Neuron (in vitro differentiated cells): ENCODE results near the gene PPFIA4.

Source experiments
- H2AFZ ChIP-seq: one replicate; pipeline ENCODE4 v1.6.1; 2013; ENCODE audit warnings: low read depth, mild to moderate bottlenecking, inconsistent platforms, low read length, moderate library complexity
- H3K27me3 ChIP-seq: one replicate; pipeline ENCODE4 v1.6.1; 2013; ENCODE audit warnings: low read length; ENCODE audit not compliant: insufficient read depth
- H3K36me3 ChIP-seq: one replicate; pipeline ENCODE4 v1.6.1; 2013; ENCODE audit warnings: low read length; ENCODE audit not compliant: insufficient read depth
- H3K4me1 ChIP-seq: one replicate; pipeline ENCODE4 v1.6.1; 2013; ENCODE audit warnings: low read length; ENCODE audit not compliant: insufficient read depth
- H3K4me3 ChIP-seq: 2 replicates; pipeline ENCODE4 v1.5.1; 2013; ENCODE audit warnings: mild to moderate bottlenecking, low read length, moderate library complexity
- H3K9me3 ChIP-seq: one replicate; pipeline ENCODE4 v1.6.1; 2013; ENCODE audit warnings: low read length

PPFIA4 gene

DNA sequence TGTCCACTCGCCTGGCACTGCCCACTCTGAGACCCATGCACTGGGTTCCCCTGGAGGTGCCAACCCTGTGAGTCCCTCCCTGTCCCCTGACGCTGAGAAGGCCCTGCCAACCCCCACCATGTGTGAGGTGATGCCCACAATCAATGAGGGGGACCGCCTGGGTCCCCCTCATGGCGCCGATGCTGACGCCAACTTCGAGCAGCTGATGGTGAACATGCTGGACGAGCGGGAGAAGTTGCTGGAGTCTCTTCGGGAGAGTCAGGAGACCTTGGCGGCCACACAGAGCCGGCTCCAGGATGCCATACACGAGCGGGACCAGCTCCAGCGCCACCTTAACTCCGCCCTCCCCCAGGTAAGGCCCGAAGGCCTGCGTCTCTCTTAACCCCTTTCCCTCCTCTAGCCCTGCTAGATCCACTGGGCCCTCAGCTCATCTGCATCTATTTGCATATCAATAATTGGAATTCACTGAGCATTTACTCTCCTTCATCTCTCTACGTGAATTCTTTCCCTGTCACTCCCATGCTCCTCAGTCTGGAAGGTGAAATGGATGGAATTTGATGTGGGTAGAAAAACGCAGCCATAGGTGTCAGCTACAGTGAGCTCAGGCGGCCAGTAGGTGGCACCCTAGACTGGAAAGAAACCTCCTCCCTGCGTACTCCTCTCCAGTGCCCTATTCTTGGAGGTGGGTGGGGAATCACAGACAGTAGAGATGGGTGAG is 12.8 kb downstream of the PPFIA4 start:
- no peaks in the 10 kb centered on the region for H3K36me3 ChIP-seq
- H3K4me1 ChIP-seq: no peaks in the 10 kb centered on the region
- peaks cover 48% of the 10 kb centered on the region for H3K27me3 ChIP-seq
- no peak overlapping the region for H3K4me3 ChIP-seq
- H3K9me3 ChIP-seq: no peaks in the 10 kb centered on the region
- H2AFZ ChIP-seq: no peak overlapping the region

DNA sequence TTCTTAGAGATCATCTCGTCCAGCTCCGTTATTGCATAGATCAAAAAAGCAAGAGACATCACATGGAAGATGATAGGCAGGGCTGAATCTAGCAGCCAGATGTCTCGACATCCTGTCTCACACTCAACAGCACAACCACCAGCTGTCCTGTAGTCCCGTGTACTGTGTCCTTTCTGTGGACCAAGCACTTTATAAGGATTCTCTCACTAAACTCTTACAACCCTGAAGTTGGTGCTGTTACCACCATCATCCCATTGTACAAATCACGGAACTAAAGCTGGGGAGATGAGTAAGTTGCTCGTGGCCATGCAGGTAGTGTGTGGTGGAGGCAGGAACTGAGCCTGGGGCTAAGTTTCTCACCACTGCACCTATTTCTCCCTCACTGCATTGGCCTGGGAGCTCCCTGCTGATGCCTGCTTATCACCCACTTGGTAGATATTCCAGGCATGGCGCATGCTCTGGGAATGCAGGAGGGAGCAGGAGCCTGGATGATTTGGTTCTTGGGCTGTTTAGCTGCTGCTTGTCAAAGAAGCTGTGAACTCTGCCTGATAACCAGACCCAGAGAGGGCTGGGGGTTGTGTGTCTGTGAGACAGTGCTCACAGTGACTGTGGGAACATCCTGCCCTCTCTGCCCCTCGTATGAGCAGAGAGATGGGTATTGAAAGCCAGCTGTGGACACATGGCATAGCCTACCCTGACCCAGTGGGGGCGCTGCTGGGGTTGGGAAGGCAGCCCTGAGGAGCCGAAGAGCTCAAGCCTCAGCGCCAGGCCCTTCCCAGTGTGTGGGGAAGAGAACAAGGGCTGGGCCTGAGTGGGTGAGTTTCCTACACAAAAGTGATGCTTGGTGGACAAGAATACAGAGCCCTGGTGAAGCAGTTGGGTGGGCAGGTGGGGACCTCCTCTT is 13.6 kb downstream of the PPFIA4 start:
- H2AFZ ChIP-seq: no peak overlapping the region
- no peaks in the 10 kb centered on the region for H3K9me3 ChIP-seq
- H3K4me3 ChIP-seq: no peak overlapping the region
- H3K36me3 ChIP-seq: no peaks in the 10 kb centered on the region
- no peaks in the 10 kb centered on the region for H3K4me1 ChIP-seq
- H3K27me3 ChIP-seq: peaks cover 47% of the 10 kb centered on the region

DNA sequence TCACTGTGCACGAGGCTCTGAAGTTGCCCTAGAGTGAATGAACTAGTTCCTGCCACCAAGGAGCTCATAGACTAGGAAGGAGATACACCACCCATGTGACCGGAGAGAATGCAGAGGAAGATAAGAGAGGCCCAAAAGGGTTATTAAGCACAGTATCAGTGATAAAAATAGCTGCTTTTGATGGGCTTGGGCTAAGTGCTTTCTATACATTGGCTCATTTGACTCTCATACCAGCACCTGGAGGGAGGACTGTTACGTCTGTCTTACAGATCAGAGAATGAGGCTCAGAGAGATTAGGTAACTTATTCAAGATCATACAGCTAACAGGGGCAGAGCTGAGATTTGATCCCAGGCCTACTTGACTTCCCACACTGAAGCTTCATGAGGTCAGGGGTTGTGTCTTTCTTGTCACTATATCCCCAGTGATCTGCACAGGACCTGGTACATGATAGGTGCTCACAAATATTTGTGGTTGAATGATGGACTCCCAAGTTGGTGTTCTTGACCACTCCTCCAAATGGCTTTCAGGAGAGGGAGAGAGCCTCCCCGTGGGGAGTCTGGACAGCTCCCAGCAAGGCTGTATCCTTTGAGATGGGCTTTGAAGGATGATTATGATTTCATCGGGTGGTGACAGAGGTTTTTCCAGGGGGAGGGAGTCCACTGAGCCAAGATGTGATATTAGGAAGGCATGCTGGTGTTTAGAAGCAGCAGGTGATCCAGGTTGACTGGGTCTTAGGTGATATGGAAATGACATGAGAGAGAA is 14.4 kb downstream of the PPFIA4 start:
- Histone ChIP-seq H3K9me3 (no peaks in the 10 kb centered on the region), H3K4me3 (no peak overlapping the region), H3K4me1 (no peaks in the 10 kb centered on the region), H3K27me3 (peaks cover 44% of the 10 kb centered on the region), H2AFZ (no peak overlapping the region), H3K36me3 (no peaks in the 10 kb centered on the region)

DNA sequence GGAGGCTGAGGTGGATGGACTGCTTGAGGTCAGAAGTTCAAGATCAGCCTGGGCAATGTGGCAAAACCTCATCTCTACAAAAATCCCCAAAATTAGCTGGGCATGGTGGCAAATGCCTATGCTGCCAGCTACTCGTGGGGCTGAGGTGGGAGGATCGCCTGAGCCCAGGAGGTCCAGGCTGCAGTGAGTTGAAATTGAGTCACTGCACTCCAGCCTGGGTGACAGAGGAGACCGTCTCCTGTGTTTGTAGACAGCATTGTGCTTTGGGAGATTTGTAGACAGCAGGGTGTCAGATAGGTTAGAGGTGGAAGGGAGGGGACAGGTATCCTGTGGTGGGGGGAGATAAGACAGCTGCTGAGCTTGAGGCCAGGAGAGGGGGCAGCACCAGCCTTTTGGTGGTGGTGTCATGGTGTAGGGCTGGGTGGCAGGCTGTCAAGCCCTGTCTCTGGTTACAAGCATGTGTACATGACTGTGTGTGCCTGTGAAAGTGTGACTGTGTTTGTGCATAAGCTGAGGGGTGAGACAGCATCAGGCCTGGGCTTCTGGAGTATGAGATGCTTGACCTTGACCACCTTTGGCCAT is 15.2 kb downstream of the PPFIA4 start:
- peaks cover 37% of the 10 kb centered on the region for H3K27me3 ChIP-seq
- no peaks in the 10 kb centered on the region for H3K9me3 ChIP-seq
- H3K36me3 ChIP-seq: no peaks in the 10 kb centered on the region
- no peaks in the 10 kb centered on the region for H3K4me1 ChIP-seq
- H3K4me3 ChIP-seq: no peak overlapping the region
- H2AFZ ChIP-seq: no peak overlapping the region

DNA sequence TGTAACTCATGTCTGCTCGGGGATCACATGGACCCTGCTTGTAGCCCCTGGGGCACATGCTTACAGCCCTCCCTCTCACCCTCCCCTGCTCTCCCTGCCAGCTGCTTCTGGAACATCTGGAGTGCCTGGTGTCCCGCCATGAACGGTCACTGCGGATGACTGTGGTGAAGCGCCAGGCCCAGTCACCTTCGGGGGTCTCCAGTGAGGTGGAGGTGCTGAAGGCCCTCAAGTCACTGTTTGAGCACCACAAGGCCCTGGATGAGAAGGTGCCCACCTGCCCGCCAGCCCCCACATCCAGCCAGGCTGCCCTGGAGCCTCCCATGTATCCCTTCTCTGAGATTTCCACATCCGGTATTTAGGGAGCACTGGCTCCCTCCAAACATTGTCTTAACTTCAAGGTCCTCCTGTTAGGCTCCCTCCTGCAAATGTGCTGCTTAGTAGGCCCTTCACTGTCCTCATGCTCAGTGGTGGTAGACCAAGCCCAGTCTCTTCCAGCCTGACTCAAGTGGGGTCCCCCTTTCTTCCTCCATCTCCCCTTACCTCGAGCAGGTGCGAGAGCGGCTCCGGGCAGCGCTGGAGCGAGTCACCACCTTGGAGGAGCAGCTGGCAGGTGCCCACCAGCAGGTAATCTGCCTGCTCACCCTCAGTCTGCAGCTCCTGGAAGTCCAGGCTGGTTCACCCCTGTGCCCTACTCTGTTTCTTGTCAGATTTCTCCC is 17.7 kb downstream of the PPFIA4 start:
- H3K9me3 ChIP-seq: no peaks in the 10 kb centered on the region
- H3K27me3 ChIP-seq: peaks cover 36% of the 10 kb centered on the region
- H2AFZ ChIP-seq: no peak overlapping the region
- H3K36me3 ChIP-seq: no peaks in the 10 kb centered on the region
- no peak overlapping the region for H3K4me3 ChIP-seq
- no peaks in the 10 kb centered on the region for H3K4me1 ChIP-seq

DNA sequence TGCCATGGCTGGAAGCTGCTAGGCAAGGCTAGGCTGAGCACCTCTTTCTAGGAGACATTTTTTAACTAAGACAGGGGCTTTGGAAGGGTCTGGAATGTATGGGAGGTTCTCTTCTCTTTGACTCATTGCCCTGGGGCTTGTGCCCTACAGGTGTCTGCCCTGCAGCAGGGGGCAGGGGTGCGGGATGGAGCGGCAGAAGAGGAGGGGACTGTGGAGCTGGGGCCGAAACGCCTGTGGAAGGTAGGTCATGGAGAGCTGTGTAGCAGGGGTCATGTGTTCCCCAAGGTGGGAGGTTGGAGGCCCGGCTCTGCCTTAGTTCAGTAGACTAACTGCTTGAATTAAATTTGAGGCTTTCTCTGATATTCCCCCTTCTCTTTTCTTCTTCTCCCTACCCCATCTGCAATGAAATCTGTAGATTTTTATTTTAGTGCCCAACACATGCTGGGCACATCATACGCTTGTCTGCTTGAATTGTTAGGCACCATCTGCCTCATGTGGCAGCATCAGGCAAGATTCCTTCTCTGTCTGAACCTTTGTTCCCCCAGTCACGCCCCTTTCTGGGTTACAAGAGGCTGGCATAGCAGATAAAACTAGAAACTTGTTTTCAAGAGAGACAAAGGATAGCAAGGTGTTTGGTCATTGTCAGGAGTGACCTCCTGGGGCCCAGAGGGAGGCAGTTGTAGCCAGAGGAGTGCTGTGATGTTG is 18.4 kb downstream of the PPFIA4 start:
- Histone ChIP-seq H3K36me3 (no peaks in the 10 kb centered on the region), H3K4me1 (no peaks in the 10 kb centered on the region), H2AFZ (no peak overlapping the region), H3K4me3 (no peak overlapping the region), H3K27me3 (peaks cover 40% of the 10 kb centered on the region), H3K9me3 (no peaks in the 10 kb centered on the region)

DNA sequence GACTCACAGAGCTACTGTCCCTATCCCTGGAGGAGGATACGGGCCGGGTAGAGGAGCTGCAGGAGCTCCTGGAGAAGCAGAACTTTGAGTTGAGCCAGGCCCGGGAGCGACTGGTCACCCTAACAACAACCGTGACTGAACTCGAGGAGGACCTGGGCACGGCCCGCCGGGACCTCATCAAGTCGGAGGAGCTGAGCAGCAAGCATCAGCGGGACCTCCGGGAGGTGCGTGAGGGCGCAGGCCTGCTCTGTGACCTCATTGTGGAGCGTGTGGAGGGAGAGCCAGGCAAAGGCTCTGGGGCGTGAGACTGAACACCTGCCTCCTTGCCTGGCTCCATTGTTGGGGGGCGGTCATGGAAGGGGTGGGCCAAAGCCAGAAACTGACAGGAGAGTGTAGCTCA is 19.0 kb downstream of the PPFIA4 start:
- Histone ChIP-seq H3K27me3 (peaks cover 47% of the 10 kb centered on the region), H2AFZ (no peak overlapping the region), H3K4me1 (no peaks in the 10 kb centered on the region), H3K36me3 (no peaks in the 10 kb centered on the region), H3K4me3 (no peak overlapping the region), H3K9me3 (no peaks in the 10 kb centered on the region)

DNA sequence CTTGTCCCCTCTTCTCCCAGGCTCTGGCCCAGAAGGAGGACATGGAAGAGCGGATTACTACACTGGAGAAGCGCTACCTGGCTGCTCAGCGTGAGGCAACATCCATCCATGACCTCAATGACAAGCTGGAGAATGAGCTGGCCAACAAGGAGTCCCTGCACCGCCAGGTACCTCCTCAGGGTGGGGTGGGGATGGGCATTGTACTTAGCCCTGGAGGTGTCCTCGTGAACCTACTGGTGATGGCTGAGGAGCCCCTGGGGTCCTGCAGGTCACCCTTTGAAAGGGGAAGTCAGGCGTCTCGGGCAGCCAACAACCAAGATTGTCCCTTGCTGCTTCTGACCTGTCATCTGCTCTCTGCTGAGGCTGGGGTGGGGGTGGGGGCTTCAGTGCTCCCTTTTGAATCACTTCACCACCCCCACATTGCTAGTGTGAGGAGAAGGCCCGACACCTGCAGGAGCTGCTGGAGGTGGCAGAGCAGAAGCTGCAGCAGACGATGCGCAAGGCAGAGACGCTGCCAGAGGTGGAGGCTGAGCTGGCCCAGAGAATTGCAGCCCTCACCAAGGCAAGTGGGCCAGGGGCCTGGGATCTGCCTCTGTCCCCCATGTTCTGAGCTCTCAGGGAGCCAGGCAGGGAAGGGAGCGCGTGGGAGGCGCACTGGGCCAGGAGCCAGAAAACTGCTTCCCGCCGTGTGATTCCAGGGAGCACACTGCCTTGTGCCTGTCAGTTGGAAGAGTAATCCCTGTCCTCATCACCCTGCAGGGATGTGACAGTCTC is 19.7 kb downstream of the PPFIA4 start:
- no peaks in the 10 kb centered on the region for H3K9me3 ChIP-seq
- no peaks in the 10 kb centered on the region for H3K36me3 ChIP-seq
- peaks cover 50% of the 10 kb centered on the region for H3K27me3 ChIP-seq
- H3K4me3 ChIP-seq: no peak overlapping the region
- H2AFZ ChIP-seq: no peak overlapping the region
- H3K4me1 ChIP-seq: no peaks in the 10 kb centered on the region

DNA sequence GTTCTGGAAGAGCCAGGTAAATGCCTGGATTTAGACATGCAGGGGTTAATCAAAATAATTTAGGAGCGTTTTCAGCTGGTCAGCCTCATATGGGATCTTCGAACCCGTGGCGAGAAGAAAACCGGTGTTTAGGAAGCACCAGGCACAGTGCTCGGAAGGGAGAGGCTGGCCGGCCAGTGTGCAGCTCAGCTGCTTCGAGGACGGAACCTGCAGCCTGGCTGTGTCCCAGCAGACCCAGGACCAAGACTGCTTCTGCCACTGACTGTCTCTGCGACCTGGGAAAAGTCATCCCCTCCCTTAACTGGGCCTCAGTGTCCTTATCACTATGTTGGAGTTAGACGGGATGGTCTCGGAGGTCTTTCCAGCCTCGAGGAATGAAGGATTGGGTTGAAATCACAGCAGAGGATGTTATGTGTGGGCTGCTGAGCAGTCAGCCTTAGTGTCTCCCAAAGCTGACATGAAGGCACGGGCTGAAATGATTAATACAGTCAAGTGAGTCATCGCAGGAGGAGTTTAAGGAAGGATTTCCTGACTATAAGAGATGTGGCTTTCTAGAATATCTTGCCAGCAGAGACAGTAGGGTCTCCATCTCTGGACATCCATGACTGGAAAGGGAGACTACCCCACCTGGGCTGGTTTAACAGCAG is 20.8 kb downstream of the PPFIA4 start:
- H3K9me3 ChIP-seq: no peaks in the 10 kb centered on the region
- peaks cover 50% of the 10 kb centered on the region for H3K27me3 ChIP-seq
- no peaks in the 10 kb centered on the region for H3K4me1 ChIP-seq
- no peak overlapping the region for H2AFZ ChIP-seq
- H3K36me3 ChIP-seq: no peaks in the 10 kb centered on the region
- no peak overlapping the region for H3K4me3 ChIP-seq

DNA sequence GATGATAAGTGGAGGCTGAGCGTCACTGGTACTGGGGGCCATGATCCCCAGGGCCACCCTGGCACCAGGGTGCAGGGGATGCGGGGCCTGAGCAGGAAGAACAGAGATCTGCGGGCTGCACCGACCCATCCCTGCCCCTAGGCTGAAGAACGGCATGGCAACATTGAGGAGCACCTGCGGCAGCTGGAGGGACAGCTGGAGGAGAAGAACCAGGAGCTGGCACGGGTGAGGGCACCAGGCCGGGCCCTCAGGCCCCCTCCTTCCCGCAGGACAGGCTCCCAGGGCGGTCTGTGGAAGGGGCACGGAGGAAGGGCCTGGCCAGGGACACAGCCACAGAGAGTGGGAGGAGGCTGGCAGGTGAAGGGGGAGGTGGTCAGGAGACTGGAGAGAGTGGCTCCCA is 21.8 kb downstream of the PPFIA4 start:
- Histone ChIP-seq H3K9me3 (no peaks in the 10 kb centered on the region), H2AFZ (no peak overlapping the region), H3K36me3 (no peaks in the 10 kb centered on the region), H3K4me3 (no peak overlapping the region), H3K4me1 (no peaks in the 10 kb centered on the region), H3K27me3 (peaks cover 50% of the 10 kb centered on the region)

DNA sequence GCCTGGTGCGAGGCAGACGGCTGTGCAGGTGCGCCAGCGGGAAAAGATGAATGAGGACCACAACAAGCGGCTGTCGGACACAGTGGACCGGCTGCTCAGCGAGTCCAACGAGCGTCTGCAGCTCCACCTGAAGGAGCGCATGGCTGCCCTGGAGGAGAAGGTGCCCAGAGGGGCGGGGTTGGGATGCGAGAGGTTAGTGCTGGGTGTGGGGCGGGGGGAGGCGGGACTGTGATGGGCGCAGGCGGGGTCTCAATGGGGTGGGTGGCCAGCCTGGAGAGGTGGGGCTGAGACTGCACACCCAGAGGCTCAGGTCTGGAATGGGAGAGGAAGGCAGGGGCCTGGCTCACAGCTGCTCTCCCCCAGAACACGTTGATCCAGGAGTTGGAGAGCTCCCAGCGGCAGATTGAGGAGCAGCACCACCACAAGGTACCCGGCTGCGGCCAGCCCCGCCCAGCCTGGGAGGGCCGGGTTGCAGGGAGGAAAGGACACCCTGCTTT is 22.3 kb downstream of the PPFIA4 start:
- Histone ChIP-seq H3K27me3 (peaks cover 50% of the 10 kb centered on the region), H2AFZ (no peak overlapping the region), H3K4me1 (no peaks in the 10 kb centered on the region), H3K36me3 (no peaks in the 10 kb centered on the region), H3K9me3 (no peaks in the 10 kb centered on the region), H3K4me3 (no peak overlapping the region)
